Stimulated activated CD4-positive, alpha-beta T cell treated with anti-CD3 and anti-CD28 coated beads, Interleukin-15, amount 100 ng/mL, for 24 hours (primary cell): ENCODE measurements around the gene MTMR3.
A peak's percentile ranks its signal among the peaks of the same experiment; 100 is the strongest.

Experiments
- DNase-seq: peaks from one replicate; pipeline ENCODE4 v3.0.0-alpha.2; 2020

Gene MTMR3

DNA sequence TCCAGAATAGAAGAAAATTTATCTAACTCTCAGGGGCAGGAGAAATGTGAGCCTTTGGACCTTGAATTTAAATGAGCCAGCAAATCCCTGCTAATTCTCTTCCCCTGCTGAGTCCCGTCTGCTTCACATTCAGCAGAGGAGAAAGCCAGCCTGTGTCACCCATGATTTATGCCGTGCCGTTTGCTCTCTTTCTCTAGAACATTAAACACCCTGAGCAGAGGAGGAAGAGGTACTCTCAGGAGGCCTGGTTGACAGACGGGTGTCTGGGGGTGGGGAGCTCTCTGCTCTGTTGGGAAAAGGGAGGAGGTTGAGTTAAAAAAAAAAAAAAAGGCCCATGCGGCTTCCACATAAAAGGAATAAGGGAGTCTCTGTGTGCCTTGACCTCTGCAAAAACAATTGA lies 11.3 kb upstream of the MTMR3 start:
- DNase-seq: no peak

DNA sequence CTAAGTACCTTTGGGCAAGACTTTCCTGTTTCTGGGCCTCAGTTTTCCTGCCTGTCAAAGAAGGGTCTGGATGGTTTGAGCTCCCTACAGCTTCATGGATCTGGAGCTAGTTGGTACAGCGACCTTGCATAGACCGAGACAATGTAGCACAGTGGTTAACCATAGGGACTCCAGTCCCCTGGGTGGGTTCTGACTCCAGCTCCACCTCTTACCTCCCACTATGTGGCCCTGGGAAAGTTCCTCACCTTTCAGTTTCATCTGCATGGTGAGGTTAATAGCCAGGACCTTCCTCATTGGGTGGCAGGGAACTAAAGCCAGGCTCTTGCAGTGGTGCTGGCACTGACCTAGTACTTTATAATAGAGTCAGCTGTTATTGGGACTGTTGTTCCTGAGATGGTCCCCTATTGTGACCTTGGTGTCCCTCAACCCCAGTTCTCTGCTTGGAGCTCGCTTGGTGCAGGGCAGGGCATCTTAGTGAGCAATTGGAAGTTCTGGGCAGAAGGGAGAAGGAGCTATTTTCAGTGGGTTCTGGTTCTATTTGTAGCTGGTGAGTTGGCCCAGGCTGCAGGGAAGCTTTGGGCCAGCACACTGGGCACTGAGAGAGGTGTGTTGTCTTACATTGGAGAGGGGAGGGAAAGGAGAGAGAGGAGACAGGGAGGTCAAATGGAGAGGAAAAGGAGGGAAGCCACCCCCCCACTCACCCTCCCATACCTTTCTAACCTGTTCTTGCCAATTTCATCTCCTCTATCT lies 10.7 kb upstream of the MTMR3 start:
- DNase-seq: no peak

DNA sequence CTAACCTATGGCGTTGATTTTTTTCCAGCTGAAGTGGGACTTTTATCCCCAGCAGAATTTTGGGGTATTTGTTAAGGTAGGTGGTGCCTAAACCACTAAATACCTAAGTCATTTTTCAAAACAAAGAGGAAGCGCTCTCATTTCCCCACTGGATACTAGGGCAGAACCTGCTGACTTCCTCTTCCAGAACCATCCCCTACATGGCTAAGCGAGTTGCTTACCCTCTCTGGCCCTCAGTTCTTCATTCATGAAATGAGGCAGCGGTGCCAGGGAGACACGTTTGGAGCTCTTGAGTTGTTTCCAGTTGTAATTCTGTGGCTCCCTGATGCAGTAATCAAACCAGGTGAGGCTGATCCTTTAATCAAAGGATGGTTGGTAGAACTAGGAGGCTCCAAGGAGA lies 10.0 kb upstream of the MTMR3 start:
- no peak for DNase-seq

DNA sequence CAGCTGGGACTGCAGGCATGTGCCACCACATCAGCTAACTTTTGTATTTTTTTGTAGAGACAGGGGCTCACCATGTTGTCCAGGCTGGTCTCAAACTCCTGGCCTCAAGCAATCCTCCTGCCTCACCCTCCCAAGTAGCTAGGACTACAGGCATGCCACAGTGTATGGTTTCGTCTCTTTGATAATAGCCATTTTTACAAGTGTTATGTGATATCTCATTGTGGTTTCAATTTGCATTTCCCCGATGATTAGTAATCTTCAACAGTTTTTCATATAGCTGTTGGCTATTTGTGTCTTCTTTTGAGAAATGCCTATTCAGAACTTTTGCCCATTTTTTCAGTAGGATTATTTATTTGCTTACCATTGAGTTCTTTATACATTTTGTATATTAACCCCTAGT lies 9.0 kb upstream of the MTMR3 start:
- DNase-seq: no peak

DNA sequence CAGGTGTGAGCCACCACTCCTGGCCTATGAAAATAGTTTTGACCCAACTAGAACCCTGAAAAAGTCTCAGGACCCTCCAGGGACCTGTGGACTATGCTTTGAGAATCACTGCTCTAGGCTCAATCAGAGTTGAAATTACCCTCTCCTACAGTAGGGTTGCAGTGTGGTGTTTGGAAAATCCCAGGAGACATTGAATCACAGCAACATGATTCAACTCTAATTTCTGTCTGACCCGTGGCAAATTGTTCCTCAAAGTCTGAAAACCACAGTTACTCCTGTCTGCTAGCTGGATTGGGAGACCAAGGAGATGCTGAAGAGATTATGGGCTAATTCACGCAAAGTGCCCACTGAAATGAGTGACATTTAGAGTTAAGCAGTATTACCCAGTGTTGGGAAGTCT lies 5.4 kb upstream of the MTMR3 start:
- no peak for DNase-seq

DNA sequence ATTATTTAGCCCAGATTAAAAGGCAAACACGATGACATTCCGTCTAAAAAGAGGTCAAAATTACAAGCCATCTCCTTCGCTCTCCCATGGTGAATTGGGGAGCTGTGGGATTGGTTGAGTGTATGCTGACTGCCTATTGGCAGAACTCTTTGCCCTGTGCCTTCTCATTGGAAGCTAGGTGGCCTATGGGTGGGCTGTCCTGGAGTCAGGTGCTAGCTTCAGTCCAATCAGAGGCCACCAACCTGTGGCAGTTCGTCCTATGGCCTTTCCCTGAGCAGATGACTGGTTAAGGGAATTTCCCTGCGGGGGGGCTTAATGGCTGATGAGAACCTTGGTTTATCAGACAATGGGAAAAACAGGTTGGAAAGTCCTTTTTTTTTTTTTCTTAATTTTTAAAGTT lies 3.2 kb upstream of the MTMR3 start:
- peak; percentile 18 for DNase-seq

DNA sequence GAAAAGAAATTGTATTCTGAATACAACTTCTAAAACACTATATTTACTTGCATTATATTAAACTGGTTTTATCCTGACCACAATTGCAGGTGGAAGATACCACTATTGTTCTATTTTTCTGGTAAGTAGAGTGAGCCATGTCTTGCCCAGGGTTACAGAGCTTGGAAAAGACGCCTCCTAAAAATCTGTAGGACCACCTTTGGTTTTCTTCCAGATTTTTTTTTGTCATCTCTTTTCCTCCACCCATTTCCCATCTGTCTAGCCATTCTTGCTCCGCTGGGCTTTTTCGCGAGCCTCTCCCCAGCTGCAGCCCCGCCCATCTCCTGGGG lies 294 bp upstream of the MTMR3 start:
- no peak for DNase-seq

DNA sequence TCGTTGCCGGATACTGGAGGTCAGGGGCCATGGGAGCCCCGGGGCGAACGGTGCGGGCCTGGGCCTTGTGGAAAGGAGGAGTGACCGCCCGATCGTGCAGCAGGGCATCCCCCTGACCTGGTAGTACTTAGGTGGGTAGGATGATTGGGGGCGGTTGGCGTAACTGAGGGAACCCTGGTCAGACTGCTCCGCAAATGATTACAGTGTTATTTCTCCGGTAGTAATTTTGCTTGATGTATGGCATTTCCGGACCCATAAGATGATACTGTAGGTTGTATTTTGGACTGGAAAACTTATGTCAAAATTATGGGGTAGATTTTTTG lies 762 bp downstream of the MTMR3 start:
- no peak for DNase-seq

DNA sequence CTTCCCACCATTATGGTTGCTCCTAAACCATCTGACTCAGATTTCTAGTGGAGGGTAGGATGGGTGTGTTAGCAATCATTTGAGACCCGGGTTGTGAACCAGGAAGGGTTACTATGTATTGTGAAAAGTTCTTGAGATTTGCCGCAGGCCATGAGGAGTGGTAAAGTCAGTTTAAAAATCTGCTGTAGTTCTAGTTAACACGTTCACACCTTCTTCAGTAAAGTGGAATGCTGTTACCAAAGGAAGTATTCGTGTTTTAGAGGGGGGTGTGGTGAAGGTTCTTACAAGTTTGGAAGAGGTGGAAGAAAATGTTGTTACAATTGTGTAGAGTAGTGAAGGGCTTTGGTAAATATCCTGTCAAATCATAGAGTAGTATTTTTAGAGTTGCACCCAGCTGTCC lies 2.6 kb downstream of the MTMR3 start:
- no peak for DNase-seq

DNA sequence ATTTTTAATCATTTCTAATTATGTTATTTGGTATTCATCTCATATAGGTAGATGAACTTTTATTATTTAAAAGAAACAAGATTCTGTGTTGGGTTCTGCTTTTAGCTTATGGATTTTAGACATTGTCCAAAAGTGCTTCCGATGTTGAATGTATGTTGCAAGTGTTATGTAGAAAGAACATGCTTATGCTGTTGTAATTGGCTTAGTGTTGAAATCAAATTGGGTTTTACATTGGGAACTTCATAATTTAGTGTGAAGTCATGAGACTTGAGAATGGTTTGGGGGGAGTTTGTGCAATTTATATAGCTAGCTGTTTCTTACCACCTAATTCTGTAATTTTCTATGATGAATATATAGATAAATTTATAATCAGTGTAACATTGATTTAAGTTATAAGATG lies 3.6 kb downstream of the MTMR3 start:
- DNase-seq: no peak

DNA sequence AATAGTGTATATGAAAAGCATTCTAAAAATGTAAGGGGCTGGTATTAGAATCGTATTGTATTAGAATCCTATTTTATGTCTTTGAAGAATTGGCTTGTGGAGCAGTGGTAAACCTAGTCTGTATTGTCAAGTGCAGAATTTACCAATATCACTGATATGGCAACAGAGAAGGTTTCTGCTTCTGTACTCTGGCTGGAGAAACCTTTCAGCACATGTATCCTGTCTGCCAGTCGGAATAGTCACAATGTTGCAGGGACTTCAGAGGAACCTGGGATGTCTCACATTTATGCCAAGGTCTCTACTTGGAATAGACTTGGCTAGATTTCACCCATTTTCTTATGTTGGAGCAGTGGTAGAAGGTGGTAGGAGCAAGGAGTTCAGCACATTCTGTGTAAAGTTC lies 4.4 kb downstream of the MTMR3 start:
- no peak for DNase-seq

DNA sequence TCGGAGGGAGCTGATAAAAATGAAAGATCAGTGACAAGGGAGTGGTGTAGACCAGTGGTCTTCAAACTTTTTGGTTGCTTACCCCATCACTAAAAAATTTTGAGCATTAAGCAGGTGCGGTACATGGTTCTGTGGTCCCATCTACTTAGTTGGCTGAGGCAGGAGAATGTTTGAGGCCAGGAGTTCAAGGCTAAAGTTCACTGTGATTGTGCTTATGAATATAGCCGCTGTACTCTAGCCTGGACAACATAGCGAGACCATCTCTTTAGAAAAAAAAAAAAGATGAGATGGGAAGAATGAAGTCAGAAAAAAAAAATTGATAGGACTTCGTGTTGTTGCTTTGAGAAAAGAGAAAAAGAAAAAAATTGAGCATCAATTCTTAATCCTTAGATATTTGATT lies 7.8 kb downstream of the MTMR3 start:
- DNase-seq: no peak

DNA sequence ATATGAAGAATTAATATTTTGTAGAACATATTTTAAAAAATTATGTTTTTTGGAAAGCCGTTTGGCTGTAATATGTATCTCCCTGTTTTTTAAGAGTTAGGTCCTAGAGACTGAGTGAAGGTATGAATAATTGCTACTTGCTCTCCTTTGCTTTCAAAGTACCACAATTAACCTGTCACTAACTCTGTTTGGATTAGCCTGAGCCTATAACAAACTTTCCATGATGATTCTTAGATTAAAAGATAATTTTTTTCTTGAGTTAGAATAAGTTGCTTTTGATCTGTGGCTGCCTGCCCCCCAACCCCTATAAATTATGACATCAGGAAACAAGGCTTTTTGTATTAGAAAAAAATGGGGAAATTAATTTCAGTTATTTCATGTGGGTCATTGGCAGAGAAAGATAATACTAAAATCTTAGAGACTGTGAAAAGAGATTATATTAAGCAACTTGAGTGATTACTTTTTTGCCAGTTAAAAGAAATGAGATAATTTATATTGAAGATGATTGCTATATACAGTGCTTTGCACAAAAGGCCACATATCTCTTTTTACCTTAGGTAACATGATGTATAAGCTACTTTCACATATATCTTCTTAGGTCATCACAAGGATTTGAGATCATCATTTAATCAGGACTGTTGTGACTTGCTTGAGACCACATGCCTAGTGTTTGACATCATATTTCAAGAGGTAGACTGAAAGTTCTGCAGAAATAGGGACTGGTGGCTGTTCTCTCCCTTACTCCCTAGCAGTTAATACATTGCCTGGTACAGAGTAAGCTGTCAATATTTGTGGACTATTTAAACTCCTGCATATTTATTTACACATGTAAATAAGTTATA lies 9.6 kb downstream of the MTMR3 start:
- DNase-seq: no peak

DNA sequence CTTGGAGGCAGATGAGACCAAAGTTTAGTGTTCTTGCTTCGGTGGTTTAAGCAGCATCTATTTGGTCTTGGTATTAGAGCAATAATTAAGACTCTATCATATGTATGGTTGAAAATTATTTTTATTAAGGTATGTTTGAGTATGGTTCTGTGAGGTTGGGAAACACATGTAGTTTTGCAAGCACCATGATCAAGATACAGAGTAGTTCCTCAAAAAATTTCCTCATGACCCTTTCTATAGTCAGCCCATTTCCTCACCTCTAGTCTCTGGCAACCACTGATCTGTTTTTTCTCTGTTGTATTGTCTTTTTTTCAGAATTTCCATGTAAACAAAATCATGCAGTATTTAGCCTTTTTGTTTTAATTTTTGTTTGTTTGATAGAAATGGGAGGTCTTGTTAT lies 18.4 kb downstream of the MTMR3 start:
- DNase-seq: no peak

DNA sequence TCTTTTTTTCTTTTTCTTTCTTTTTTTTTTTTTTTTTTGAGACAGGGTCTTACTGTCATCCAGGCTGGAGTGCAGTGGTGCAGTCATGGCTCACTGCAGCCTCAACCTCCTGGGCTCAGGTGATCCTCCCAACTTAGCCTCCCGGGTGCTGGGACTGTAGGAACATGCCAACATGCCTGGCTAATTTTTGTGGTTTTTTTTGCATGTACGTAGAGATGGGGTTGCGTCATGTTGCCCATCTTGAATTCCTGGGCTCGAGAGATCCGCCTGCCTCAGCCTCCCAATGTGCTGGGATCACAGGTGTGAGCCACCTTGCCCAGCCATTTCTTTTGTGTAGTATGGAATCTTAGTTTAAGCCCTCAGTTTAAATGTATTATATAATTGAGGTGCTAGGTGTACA lies 20.4 kb downstream of the MTMR3 start:
- no peak for DNase-seq

DNA sequence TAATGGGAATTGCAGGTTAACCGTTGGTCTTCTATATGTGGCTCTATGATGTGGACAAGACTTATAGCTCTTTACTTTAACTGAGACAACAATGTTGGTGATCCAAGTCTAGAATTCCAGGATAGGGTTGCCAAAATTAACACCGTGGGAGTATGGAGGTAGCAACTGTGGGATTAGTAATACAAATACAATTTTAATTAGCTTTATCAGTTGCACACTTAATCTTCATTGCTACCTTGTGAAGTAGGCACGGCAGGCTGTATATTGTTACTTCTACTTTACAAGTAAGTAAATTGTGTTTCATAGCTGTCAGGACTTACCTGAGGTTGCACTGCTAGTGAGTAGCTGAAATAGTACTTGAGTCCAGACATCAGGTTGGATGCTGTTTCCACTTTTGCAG lies 21.0 kb downstream of the MTMR3 start:
- no peak for DNase-seq

DNA sequence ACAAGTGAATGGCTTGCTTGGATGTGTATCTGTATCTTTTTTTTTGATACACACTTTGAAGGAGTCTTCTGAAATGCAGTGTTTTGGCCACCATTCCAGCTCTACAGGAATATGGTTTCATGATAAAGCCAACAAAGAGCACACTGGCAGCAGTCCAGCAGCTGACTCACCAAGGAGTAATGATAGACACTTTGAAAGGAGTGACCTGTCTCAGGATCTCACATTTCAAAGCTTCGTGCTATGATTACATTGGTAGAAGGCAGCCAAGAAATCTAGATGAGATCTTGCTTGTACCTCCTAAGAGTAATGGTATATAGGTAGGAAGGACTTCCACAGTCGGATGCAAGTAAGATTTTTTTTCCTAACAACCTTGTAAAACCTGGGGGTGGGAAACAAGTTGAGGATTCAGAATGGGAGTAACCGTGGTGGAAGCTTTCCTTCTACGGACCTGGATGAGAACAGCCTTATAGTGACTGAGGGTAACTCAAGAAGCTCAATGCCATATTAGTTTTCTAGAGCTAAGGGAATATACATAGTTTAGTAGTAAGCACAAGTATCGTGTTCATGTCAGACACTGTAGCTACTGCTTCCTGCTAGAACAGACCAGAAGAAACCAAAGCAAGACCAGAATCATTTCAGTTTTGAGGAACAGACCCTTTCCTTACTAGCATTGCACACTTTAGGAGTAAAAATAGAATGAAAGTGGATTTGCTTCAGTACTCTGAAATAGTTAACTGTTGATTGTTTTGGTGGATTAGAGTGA lies 25.0 kb downstream of the MTMR3 start:
- DNase-seq: peak; percentile 41

DNA sequence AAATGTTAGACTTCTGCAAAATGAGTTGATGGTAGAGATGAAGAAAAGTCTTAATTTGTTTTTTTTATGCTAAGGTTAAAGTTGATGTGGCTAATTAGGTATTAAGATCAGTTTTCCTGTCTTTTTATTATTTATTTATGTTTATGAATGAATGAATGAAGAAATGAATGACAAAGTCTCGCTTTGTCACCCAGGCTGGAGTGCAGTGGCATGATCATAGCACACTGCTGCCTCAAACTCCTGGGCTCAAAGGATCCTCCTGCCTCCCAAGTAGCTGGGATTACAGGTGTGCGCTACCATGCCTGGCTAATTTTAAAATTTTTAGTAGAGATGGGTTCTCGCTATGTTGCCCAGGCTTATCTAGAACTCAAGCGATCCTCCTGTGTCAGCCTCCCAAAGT lies 29.2 kb downstream of the MTMR3 start:
- DNase-seq: no peak

DNA sequence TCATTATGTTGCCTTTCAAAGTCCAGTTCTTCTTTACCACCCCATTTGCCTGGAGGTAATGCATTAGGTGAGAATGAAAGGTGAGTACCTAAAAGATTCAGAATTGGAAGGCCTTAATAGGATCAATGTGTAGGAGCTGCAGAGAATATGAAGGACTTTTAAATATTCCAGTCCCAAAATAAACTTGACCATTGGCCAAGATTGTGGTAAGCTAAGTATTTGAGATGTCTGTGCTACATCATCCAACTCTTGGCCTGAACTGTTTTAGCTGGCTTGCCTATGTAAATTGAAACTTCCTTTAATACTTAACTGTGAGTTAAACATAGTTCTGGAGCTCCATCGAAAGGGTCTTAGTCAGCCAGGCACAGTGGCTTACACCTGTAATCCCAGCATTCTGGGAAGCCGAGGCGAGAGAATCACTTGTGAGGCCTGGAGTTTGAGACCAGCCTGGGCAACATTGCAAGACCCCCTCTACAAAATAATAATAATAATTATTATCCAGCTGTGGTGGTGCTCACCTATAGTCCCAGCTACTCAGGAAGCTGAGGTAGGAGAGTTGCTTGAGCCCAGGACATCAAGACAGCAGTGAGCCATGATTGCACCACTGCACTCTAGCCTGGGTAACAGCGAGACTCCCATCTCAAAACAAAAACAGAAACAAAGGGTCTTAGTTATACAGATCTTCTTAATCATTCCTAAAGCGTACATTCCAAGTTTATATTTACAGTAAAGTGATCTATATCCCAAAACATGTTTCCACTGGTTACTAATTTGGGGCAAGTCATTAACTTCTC lies 29.8 kb downstream of the MTMR3 start:
- no peak for DNase-seq

DNA sequence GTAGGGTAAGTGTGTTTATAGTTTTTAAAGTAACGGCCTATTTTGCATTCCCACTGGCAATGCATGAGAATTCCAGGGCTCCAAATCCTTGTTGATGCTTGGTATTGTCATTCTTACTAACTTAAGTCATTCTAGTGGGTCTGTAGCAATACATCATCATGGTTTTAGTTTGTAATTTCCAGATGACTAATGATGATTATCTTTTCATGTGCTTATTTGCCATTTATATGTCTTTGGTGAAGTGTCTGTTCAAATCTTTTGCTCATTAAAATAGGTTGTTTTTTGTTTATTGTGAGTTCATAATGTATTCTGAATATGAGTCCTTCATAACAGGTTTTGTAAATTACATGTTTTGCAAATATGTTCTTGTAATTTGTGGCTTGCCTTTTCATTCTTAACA lies 31.2 kb downstream of the MTMR3 start:
- DNase-seq: no peak

DNA sequence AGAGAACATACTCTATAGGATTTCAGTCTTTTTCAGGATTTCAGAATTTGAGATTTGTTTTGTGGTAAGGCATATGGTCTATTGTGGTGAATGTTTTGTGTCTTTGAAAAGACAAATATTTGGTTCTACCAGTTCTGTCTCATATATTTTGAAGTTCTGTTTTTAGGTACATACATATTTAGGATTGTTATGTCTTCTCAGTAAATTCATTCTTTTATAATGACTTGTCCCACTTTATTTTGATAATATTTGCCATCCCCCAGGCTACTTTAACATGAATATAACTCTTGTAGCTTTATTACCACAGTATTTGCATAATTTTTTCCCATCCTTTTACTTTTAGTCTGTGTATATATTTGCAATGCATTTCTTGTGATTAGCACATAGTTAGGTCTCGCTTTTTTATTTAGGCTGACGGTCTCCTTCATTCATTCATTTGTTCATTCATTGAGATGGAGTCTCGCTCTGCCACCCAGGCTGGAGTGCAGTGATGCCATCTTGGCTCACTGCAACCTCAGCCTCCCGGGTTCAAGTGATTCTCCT lies 32.1 kb downstream of the MTMR3 start:
- no peak for DNase-seq

DNA sequence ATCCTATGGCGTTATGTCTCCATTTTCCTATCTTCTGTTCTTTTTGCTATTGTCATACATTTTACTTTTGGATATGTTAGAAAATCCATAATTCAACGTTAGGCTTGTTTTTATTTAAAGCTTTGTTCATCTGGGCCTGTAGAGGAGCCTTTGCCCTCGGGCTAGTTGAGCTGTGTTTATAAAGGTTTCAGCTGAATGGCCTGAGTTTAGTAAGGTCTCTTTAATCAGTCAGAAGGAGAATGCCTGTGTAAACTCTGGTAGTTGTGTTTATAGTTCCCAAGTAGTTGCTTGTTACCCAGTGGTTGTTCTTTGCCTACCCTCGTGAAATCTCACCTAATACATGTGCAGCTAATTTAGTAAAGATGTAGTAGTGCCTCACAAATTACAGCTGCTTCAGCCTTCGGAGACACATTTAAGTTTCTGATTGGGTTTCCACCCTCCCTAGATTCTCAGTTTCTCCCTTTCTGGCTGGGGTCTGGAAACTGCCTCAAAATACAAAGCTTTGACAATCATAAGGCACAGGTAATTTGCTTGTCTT lies 33.1 kb downstream of the MTMR3 start:
- no peak for DNase-seq
